Aorta (tissue), 5 donors: ENCODE measurements around the gene FBXO24. TPM values are rescaled to one million over a fixed set of nuclear protein-coding genes. Genes with fewer than 3 reads are reported as not detected.
A peak's percentile ranks its signal among the peaks of the same experiment; 100 is the strongest.

Source experiments
- ATAC-seq: fragments of 200-7000 bp; cut with Tn5 transposase; one replicate; pipeline ENCODE4 v1.9.1; 2022; ENCODE audit warnings: moderate library complexity; ENCODE audit not compliant: low FRiP score
- DNase-seq, 2 donors: peaks; one replicate each; pipeline ENCODE4 v3.0.0-alpha.2; 2020
- H3K27ac ChIP-seq, 2 donors: one replicate each; pipeline ENCODE4 v1.5.1; 2013; ENCODE audit warnings: low read length in 2 of 2, mild to moderate bottlenecking in 2 of 2, moderate library complexity in 2 of 2, control low read depth in 1 of 2, inconsistent platforms in 1 of 2, low read depth in 1 of 2
- H3K27me3 ChIP-seq, 2 donors: one replicate each; pipeline ENCODE4 v1.6.1; 2013; ENCODE audit warnings: control low read depth in 1 of 2, low read length in 1 of 2, mild to moderate bottlenecking in 1 of 2, moderate library complexity in 1 of 2; ENCODE audit not compliant: insufficient read depth in 2 of 2, control insufficient read depth in 1 of 2
- H3K36me3 ChIP-seq, 2 donors: one replicate each; pipeline ENCODE4 v1.6.1; 2013; ENCODE audit warnings: control low read depth in 1 of 2, low read length in 1 of 2, mild to moderate bottlenecking in 1 of 2; ENCODE audit not compliant: insufficient read depth in 2 of 2, control insufficient read depth in 1 of 2
- H3K4me1 ChIP-seq, 2 donors: one replicate each; pipeline ENCODE4 v1.6.1; 2013; ENCODE audit warnings: low read length in 2 of 2, control low read depth in 1 of 2, mild to moderate bottlenecking in 1 of 2, moderate library complexity in 1 of 2; ENCODE audit not compliant: insufficient read depth in 2 of 2, control insufficient read depth in 1 of 2
- H3K4me3 ChIP-seq, 2 donors: one replicate each; pipeline ENCODE4 v1.5.1; 2013; ENCODE audit warnings: low read length in 2 of 2, control low read depth in 1 of 2, mild to moderate bottlenecking in 1 of 2
- H3K9me3 ChIP-seq: one replicate; pipeline ENCODE4 v1.6.1; 2013; ENCODE audit warnings: mild to moderate bottlenecking, low read length; ENCODE audit not compliant: control insufficient read depth
- WGBS, 2 donors: extraction: QIAGEN DNeasy Blood & Tissue Kit; methylation state at CpG; one replicate each; pipeline ENCODE4 v1.1.7; 2013; 5-methylcytosine and 5-hydroxymethylcytosine counted together
- intact Hi-C, 2 donors: fragments of 100-400 bp; cut with DNase I; formaldehyde crosslinking; loops; one replicate each; pipeline versions ENCODE4 v1.14.2 to v1.15.0; 2022
- polyA plus RNA-seq, 2 donors: library from polyadenylated mRNA; stranded (reverse); fragments of 200-250 nt; gene quantifications; one replicate each; pipeline ENCODE4 v1.2.3, GENCODE V29; 2013
- total RNA-seq, 2 donors: library from RNA; stranded (reverse); fragmentation: NEBNext Ultra II Directional; extraction: Animal tissue kit (Norgen Biotek cat#: 25700); gene quantifications; one replicate each; pipeline ENCODE4 v1.2.1, GENCODE V29; 2021
- donor health status: healthy with polysubstance abuse.
- donor health status: Bipolar disorder and iron deficiency.
- donor health status: DM: no; HTN: no; CAD: no.
- donor health status: DM: no; HTN: no; CAD: no.
- donor health status: DM: yes; HTN: yes; CAD: no.

FBXO24 gene
- total and polyA plus RNA-seq, 4 donors, result 0.81 to 1.2 TPM; not detected in 2

DNA sequence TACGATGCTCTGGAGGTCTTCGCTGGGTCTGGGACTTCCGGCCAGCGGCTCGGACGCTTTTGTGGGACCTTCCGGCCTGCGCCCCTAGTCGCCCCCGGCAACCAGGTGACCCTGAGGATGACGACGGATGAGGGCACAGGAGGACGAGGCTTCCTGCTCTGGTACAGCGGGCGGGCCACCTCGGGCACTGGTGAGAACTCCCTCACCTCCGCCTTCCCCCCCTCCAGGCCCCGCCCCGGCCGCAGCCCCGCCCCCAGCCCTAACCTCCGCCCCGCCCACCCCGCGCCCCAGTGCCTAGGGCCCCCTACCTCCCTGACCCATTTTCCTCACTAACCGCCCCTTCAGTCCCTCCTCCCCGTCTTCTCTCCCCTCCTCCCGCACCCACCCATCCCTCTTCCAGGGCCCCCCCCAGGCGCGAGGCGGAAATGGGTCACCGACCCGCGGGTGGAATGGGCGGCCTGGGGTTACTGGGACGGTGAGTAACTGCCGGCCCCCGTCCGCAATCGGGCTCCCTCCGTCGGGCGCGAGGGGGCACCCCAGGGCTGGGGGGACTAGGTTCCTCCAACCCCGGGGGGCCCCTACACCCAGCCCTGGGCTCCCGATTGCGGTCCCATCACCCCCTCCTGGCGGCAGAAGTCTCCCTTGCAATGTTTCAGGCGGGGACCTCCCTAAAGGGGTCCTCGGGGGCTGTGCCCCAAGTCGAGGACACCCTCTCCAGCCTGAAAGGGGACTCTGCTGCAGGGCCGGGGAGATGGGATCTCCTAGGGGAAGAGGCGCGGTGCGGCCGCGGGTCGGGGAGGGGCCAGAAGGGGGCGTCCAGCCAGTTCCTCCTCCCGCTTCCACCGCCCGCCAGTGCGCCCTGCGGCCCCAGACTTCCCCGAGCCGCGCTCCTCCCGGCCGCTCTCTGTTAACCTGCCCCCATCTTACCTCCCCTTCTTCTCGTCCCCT lies 18.2 kb downstream of the FBXO24 start:
- Histone ChIP-seq H3K9me3 (no peaks in the 10 kb centered on the region), H3K27me3 (no peaks in the 10 kb centered on the region), H3K36me3 (no peaks in the 10 kb centered on the region), H3K4me1 (no peaks in the 10 kb centered on the region), H3K4me3 (peak overlapping the region; percentile 51 to 89), H3K27ac (peak overlapping the region in 1 of 2 donors; percentile 85)
- intact Hi-C loops, result no loop called here
- WGBS, 2 donors, result 1% methylated on average over 53 to 70 of the region's 70 CpGs
- ATAC-seq (peak; percentile 82), DNase-seq (peak; percentile 87 to 93)

DNA sequence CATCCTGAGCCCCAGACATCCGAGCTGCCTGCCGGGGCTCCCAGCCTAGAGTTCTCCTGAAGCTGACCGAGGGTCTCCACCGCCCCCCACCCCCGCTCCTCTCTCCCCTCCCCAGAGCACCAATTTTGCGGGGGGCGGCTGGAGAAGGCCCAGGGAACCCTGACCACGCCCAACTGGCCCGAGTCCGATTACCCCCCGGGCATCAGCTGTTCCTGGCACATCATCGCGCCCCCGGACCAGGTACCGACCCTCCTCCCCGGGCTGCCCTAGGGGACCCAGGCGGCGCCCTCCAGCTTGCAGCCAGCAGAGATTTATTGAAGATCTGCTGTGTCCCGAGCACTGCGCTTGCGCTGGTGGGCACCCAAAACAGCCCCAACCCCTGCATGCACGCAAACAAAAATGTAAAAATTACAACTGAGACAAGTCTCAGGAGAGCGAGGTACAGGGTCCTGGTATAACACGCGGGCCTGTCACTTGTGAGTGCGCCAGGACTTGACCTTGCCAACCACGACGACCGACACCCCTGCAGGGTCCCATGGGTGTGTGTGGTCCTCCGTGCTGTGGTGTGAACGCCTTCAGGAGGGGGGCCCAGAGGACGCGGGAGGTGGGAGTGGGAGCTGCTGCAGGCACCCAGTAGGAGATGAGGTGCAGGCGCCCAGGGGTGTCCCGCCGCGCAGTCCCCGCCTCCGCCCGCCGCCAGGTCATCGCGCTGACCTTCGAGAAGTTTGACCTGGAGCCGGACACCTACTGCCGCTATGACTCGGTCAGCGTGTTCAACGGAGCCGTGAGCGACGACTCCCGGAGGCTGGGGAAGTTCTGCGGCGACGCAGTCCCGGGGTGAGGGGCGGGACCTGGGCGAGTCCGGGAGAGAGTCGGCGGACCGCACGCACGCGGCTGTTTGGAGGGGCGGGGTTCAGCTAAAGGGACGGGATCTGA lies 19.1 kb downstream of the FBXO24 start:
- Histone ChIP-seq H3K4me1 (no peaks in the 10 kb centered on the region), H3K4me3 (peak overlapping the region in 1 of 2 donors; percentile 51), H3K9me3 (no peaks in the 10 kb centered on the region), H3K36me3 (no peaks in the 10 kb centered on the region), H3K27me3 (no peaks in the 10 kb centered on the region), H3K27ac (no peak overlapping the region)
- no peak for ATAC-seq
- WGBS, 2 donors, result 51 to 52% methylated on average over 65 to 68 of the region's 68 CpGs
- DNase-seq, result peak in 1 of 2 donors; percentile 72
- intact Hi-C loops, result no loop called here

DNA sequence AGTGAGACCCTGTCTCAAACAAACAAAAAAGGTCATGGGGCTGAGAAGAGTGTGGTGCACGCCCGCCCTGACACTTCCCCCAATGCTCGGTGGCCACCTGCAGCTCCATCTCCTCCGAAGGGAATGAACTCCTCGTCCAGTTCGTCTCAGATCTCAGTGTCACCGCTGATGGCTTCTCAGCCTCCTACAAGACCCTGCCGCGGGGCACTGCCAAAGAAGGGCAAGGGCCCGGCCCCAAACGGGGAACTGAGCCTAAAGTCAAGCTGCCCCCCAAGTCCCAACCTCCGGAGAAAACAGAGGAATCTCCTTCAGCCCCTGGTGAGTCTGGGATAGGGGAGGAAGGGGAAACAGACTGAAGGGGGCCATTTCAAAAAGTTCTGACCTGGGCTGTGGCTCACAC lies 20.2 kb downstream of the FBXO24 start:
- no peak overlapping the region for H3K27ac ChIP-seq
- ATAC-seq (no peak), DNase-seq (no peak)
- H3K36me3 ChIP-seq, result no peaks in the 10 kb centered on the region
- H3K4me1 ChIP-seq, result no peaks in the 10 kb centered on the region
- no peaks in the 10 kb centered on the region for H3K9me3 ChIP-seq
- 90 to 93% methylated on average over 12 of the region's 12 CpGs for WGBS, 2 donors
- intact Hi-C loops, result no loop called here
- no peaks in the 10 kb centered on the region for H3K27me3 ChIP-seq
- no peak overlapping the region for H3K4me3 ChIP-seq

DNA sequence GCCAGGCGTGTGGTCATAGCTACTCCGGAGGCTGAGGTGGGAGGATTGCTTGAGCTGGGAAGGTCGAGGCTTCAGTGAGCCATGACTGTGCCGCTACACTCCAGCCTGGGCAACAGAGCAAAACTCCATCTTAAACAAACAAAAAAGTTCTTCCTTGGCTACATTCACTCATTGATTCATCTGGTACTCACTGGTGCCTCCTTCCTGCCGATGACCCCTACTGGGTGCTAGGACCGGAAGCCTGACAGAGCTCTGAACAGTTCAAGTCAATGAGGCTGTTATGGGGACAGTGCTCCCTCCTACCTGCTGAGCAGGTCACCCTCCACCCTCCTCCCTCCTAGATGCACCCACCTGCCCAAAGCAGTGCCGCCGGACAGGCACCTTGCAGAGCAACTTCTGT lies 21.0 kb downstream of the FBXO24 start:
- Histone ChIP-seq H3K36me3 (no peaks in the 10 kb centered on the region), H3K27me3 (no peaks in the 10 kb centered on the region), H3K4me3 (no peak overlapping the region), H3K9me3 (no peaks in the 10 kb centered on the region), H3K27ac (no peak overlapping the region), H3K4me1 (no peaks in the 10 kb centered on the region)
- intact Hi-C loops, result no loop called here
- ATAC-seq (no peak), DNase-seq (no peak)
- WGBS, 2 donors, result 86% methylated on average over 8 of the region's 8 CpGs

DNA sequence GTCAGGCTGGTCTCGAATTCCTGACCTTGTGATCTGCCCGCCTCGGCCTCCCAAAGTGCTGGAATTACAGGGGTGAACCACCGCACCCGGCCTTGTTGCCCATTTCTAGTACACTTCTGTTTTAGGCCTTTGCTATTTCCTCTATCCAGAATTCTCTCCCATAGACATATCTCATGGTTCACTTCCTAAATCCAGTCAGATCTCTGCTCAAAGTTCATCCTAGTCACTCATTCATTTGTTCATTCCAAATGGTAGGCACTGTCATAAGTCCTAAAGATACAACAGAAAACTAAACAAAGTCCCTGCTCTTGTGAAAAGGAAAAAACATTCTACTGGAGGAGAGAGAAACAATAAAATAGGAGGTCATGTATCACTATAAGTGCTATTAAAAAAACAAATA lies 23.8 kb downstream of the FBXO24 start:
- no peak overlapping the region for H3K4me3 ChIP-seq
- H3K36me3 ChIP-seq, result no peaks in the 10 kb centered on the region
- no peak for ATAC-seq
- 91 to 94% methylated on average over 5 of the region's 5 CpGs for WGBS, 2 donors
- H3K27ac ChIP-seq, result no peak overlapping the region
- H3K9me3 ChIP-seq, result no peaks in the 10 kb centered on the region
- no peak for DNase-seq
- intact Hi-C loops, result loop anchor here (5.0 kb wide), 2 partner anchors 62 to 82 kb away; partner anchors contain the start of genes GIGYF1 (in 1 of the 2) and GNB2 (in 1 of the 2)
- H3K4me1 ChIP-seq, result no peaks in the 10 kb centered on the region
- no peaks in the 10 kb centered on the region for H3K27me3 ChIP-seq

DNA sequence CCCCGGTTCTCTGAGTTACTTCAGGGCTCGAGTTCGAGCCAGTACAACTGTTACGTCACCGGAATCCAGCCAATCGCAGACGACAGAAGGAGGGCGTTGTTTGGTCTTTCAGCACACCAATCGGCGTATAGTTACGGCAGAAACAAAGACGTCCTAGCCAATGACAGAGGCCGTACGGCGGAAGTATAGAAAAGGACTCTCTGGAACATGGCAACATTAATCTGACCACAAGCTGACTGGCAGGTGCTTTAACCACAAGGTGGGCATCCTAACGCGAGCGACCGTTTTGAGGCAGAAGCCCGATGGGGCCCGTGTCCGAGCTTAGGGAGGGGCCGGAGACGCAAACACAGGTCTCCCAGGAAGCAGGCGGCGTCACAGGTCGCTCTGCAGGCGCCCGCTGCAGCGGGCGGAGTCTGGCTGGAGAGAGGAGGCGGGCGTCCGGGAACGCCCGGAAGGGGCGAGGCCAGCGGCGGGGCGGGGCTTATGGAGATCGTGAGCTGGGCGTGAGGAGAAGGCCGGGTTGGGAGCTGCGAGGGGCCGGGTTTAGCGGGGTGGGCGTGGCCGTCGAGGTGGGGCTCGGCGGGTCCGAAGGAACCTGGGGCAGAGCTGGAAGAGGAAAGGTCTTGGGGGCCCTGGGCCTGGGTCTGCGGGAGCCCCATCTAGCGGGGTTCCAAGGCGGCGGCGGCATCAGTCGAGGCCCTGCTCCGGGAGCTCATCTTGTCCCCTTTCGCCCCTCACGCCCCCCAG lies 26.0 kb downstream of the FBXO24 start, which contains the start of gene MOSPD3:
Gene MOSPD3 (plus strand): TSS at position 558 of the 747 bp plus-strand sequence. CDS start 252 bp downstream, outside the sequence.
- ATAC-seq, result peak; percentile 98
- Histone ChIP-seq H3K27ac (peak within 1 kb of the TSS in 1 of 2 donors; percentile 87), H3K9me3 (no peaks in the 10 kb centered on the region), H3K27me3 (no peaks in the 10 kb centered on the region), H3K4me3 (peak within 1 kb of the TSS; percentile 58 to 62), H3K4me1 (no peaks in the 10 kb centered on the region), H3K36me3 (no peaks in the 10 kb centered on the region)
- intact Hi-C loops, result loop anchor here (1.0 to 5.0 kb wide), 4 partner anchors 27 to 80 kb away; partner anchors contain the start of genes GNB2 (in 2 of the 2) and GIGYF1 (in 1 of the 2)
- WGBS, 2 donors, result 0 to 1% methylated on average over 59 to 61 of the region's 61 CpGs
- peak; percentile 99 to 100 for DNase-seq

DNA sequence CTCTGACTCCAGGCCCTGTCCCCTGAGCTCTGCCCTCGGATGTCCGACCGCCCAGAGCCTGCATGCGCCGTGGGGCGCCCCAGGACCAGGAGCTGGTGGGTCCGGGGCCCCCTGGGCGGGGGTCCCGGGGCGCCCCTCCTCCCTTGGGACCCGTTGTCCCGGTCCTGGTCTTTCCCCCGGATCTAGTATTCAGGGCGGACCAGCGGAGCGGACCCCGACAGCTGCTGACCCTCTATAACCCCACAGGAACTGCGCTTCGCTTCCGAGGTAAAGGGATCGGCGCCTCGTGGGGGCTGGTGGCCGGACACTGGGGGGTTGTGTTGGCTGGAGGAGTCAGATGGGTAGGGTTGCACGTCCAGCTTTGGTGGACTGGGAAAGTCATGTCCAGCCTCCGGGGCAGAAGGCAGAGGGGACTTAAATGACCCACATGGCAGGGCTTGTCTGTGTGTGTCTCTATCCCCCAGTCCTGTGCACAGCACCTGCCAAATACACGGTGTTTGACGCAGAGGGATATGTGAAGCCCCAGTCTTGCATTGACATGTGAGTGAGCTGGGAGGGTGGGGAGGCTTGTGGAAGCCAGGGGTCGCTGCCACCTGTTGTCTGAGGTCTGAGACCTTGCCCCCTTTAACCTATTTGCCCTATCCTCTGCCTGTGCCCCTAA lies 26.7 kb downstream of the FBXO24 start:
- WGBS, 2 donors, result 1 to 3% methylated on average over 28 to 29 of the region's 29 CpGs
- ATAC-seq, result peak; percentile 40
- Histone ChIP-seq H3K9me3 (no peaks in the 10 kb centered on the region), H3K27ac (no peak overlapping the region), H3K27me3 (no peaks in the 10 kb centered on the region), H3K4me1 (no peaks in the 10 kb centered on the region), H3K36me3 (no peaks in the 10 kb centered on the region), H3K4me3 (peak overlapping the region; percentile 58 to 62)
- DNase-seq, result no peak
- intact Hi-C loops, result loop anchor here (1.0 to 5.0 kb wide), 4 partner anchors 28 to 79 kb away; partner anchors contain the start of genes GNB2 (in 2 of the 2) and GIGYF1 (in 1 of the 2)
